ENCODE data around the gene C1orf122.

The C1orf122 gene

GRCh38 chr1:37809942-37810341, 2.4 kb downstream of the C1orf122 start:
- H3K4me3 ChIP-seq (ENCODE audit: low read depth, low read length) = no peak overlapping the region
- no peaks in the 10 kb centered on the region for H3K9me3 ChIP-seq (ENCODE audit: control insufficient read depth, low read length)
- no peaks in the 10 kb centered on the region for H3K27me3 ChIP-seq (ENCODE audit: control insufficient read depth, insufficient read depth, low read length)
- peaks cover 4% of the 10 kb centered on the region for H3K4me1 ChIP-seq
- H3K27ac ChIP-seq = no peak overlapping the region
- H3K79me2 ChIP-seq = no peaks in the 10 kb centered on the region
- no peak overlapping the region for H3K9ac ChIP-seq
- TF ChIP-seq CTCF (IDR thresholded peaks at IDR 0.05) = no peak
- no peak overlapping the region for H2AFZ ChIP-seq
- H3K4me2 ChIP-seq (ENCODE audit: low read length) = no peak overlapping the region
- H3K36me3 ChIP-seq (ENCODE audit: control insufficient read depth, insufficient read depth, low read length) = no peaks in the 10 kb centered on the region

GRCh38 chr1:37811027-37811655, 3.6 kb downstream of the C1orf122 start:
- H3K79me2 ChIP-seq = no peaks in the 10 kb centered on the region
- H3K4me3 ChIP-seq (ENCODE audit: low read depth, low read length) = no peak overlapping the region
- H3K9ac ChIP-seq = no peak overlapping the region
- H3K27ac ChIP-seq = no peak overlapping the region
- TF ChIP-seq CTCF (IDR thresholded peaks at IDR 0.05) = peak; percentile 62
- H3K4me1 ChIP-seq = peaks cover 4% of the 10 kb centered on the region
- no peak overlapping the region for H2AFZ ChIP-seq
- H3K36me3 ChIP-seq (ENCODE audit: control insufficient read depth, insufficient read depth, low read length) = no peaks in the 10 kb centered on the region
- H3K27me3 ChIP-seq (ENCODE audit: control insufficient read depth, insufficient read depth, low read length) = no peaks in the 10 kb centered on the region
- H3K9me3 ChIP-seq (ENCODE audit: control insufficient read depth, low read length) = no peaks in the 10 kb centered on the region
- H3K4me2 ChIP-seq (ENCODE audit: low read length) = no peak overlapping the region

DNA sequence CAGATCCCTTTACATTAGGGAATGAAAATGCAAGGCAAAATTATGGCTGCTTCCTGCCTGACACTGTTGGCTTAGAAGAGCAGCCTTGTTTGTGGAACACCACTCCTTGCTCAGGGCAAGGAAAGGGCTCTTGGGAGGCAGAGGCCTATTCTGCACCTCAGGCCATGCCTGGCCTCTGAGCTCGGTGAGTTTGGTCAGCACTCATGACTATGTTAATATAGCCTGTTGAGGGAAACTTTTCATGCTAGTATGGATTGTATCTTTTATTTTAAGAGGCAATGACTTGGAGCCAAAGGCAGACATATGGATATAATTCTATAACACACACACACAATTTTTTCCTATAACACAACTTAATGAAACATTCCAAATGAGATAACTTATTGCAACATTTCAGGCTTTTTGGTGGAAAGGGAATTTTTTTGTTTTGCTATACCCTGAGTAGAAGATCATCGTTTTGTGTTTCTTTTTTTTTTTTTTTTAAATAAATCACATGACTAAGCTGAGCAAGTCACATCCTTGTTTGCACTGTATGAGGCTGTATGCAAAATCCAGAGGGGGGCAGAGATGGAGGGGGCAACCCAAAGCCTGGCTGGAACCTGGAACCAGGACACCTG, 6.0 kb downstream of the C1orf122 start:
- no peak overlapping the region for H3K27ac ChIP-seq
- peaks cover 2% of the 10 kb centered on the region for H3K4me1 ChIP-seq
- no peaks in the 10 kb centered on the region for H3K36me3 ChIP-seq (ENCODE audit: control insufficient read depth, insufficient read depth, low read length)
- TF ChIP-seq CTCF (IDR thresholded peaks at IDR 0.05) = no peak
- no peak overlapping the region for H2AFZ ChIP-seq
- no peak overlapping the region for H3K4me2 ChIP-seq (ENCODE audit: low read length)
- H3K79me2 ChIP-seq = no peaks in the 10 kb centered on the region
- H3K9me3 ChIP-seq (ENCODE audit: control insufficient read depth, low read length) = no peaks in the 10 kb centered on the region
- no peaks in the 10 kb centered on the region for H3K27me3 ChIP-seq (ENCODE audit: control insufficient read depth, insufficient read depth, low read length)
- no peak overlapping the region for H3K4me3 ChIP-seq (ENCODE audit: low read depth, low read length)
- no peak overlapping the region for H3K9ac ChIP-seq

DNA sequence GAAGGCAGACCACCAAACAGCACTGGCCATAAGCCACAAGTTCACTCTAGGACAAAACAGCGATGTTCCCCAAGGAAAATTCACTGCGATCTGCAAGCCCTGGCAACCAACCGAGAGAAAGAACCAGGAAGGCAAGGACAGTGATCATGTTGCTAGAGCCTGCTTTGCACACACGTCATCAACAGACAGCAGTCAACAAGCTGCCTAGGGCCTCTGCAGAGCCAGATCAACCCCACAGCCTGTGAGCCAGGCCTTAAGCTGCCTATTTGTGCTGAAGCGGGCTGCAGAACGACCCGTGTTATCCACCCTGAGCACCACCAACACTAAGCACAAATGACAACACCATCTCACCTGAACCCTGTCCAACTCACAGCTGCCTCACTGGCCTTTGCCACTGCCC, 6.7 kb downstream of the C1orf122 start:
- Histone ChIP-seq H3K9ac (no peak overlapping the region), H3K36me3 (ENCODE audit: control insufficient read depth, insufficient read depth, low read length) (no peaks in the 10 kb centered on the region), H3K4me1 (peaks cover 2% of the 10 kb centered on the region), H3K27ac (no peak overlapping the region), H3K79me2 (no peaks in the 10 kb centered on the region), H3K4me2 (ENCODE audit: low read length) (no peak overlapping the region), H3K27me3 (ENCODE audit: control insufficient read depth, insufficient read depth, low read length) (no peaks in the 10 kb centered on the region), H2AFZ (no peak overlapping the region), H3K9me3 (ENCODE audit: control insufficient read depth, low read length) (no peaks in the 10 kb centered on the region), H3K4me3 (ENCODE audit: low read depth, low read length) (no peak overlapping the region)
- TF ChIP-seq CTCF (IDR thresholded peaks at IDR 0.05) = no peak

DNA sequence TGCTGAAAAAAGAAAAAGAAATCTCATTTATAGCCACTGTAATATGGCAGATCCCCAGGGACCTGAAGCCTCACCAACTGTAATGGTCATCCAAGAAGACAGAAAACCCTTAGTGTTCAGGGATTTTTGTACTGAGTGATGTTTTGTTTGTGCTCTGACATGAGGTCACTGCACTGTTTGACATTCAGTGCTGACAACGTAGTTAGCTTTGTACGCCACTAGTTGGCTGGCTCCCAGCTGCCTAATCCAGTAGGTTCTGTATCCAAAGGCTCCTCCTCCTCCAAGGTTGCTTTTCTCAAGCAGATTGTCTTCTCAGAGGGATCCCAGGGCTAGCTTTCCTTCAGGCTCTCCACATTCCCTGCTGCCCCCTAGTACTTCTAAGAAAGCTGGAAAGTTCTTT, 9.9 kb downstream of the C1orf122 start:
- Histone ChIP-seq H3K27ac (peak overlapping the region; percentile 29), H3K27me3 (ENCODE audit: control insufficient read depth, insufficient read depth, low read length) (no peaks in the 10 kb centered on the region), H3K9ac (no peak overlapping the region), H3K79me2 (no peaks in the 10 kb centered on the region), H3K36me3 (ENCODE audit: control insufficient read depth, insufficient read depth, low read length) (no peaks in the 10 kb centered on the region), H3K4me3 (ENCODE audit: low read depth, low read length) (no peak overlapping the region), H3K4me2 (ENCODE audit: low read length) (peak overlapping the region; percentile 16), H3K9me3 (ENCODE audit: control insufficient read depth, low read length) (no peaks in the 10 kb centered on the region), H3K4me1 (peaks cover 2% of the 10 kb centered on the region), H2AFZ (no peak overlapping the region)
- no peak for TF ChIP-seq CTCF (IDR thresholded peaks at IDR 0.05)
